H1 (cell line): ENCODE results near the gene INPP4B.

Experiments
- ATF3 ChIP-seq: IDR thresholded peaks from 2 replicates; pipeline ENCODE4 v1.6.1; 2011; ENCODE audit warnings: low read depth, mild to moderate bottlenecking, low read length; ENCODE audit not compliant: insufficient read depth
- CBX8 ChIP-seq: fragments of 300-800, 300-1000 bp; sonication (generic); IDR thresholded peaks from 2 replicates; pipeline ENCODE4 v1.7.1; 2016; ENCODE audit warnings: low read depth, low read length, borderline replicate concordance
- CHD1 ChIP-seq: IDR thresholded peaks from 2 replicates; pipeline ENCODE4 v1.6.1; 2012; ENCODE audit warnings: low read depth, low read length, improper control_type of control experiment
- CTCF ChIP-seq, 3 experiments: IDR thresholded peaks; 1 replicate in 2 of 3; 2 replicates in 1 of 3; pipeline versions ENCODE4 v1.5.1 to v1.6.1; 2011; ENCODE audit warnings: low read length in 3 of 3, mild to moderate bottlenecking in 3 of 3, inconsistent platforms in 2 of 3, low read depth in 1 of 3, moderate library complexity in 1 of 3; ENCODE audit not compliant: insufficient read depth in 1 of 3; ENCODE audit errors: control extremely low read depth in 1 of 3
- EZH2 ChIP-seq: fragments of 200-600 bp; sonication (generic); IDR thresholded peaks from 2 replicates; pipeline ENCODE4 v1.7.1; 2012; ENCODE audit warnings: low read depth, mild to moderate bottlenecking, moderate library complexity, low read length, inconsistent platforms; ENCODE audit not compliant: severe bottlenecking
- KDM5A ChIP-seq: fragments of 200-600 bp; IDR thresholded peaks from 2 replicates; pipeline ENCODE4 v1.7.1; 2012; ENCODE audit warnings: mild to moderate bottlenecking, low read length, inconsistent platforms, mixed read lengths
- POLR2AphosphoS5 ChIP-seq: IDR thresholded peaks from 2 replicates; pipeline ENCODE4 v1.6.1; 2011; ENCODE audit warnings: low read depth, low read length
- SIRT6 ChIP-seq: IDR thresholded peaks from one replicate; pipeline ENCODE4 v1.7.1; 2012; ENCODE audit warnings: low read length, inconsistent platforms
- SIX5 ChIP-seq: IDR thresholded peaks from 2 replicates; pipeline ENCODE4 v1.6.1; 2011; ENCODE audit warnings: mild to moderate bottlenecking, low read depth, low read length
- SP1 ChIP-seq: IDR thresholded peaks from 2 replicates; pipeline ENCODE4 v1.6.1; 2011; ENCODE audit warnings: low read depth, low read length
- TAF1 ChIP-seq: IDR thresholded peaks from 2 replicates; pipeline ENCODE4 v1.6.1; 2011; ENCODE audit warnings: mild to moderate bottlenecking, low read depth, low read length

GRCh38 chr4:142550965-142551364 lies 295.1 kb downstream of the INPP4B start:
- TF ChIP-seq CBX8 (no peak), CTCF (IDR thresholded peaks at IDR 0.05; ENCODE audit: control extremely low read depth in 1 of 3, insufficient read depth in 1 of 3, low read depth in 1 of 3, low read length in 3 of 3) (no peak), ATF3 (no peak), SP1 (no peak), KDM5A (no peak), SIX5 (no peak), EZH2 (no peak), POLR2AphosphoS5 (no peak), CHD1 (no peak), TAF1 (no peak), SIRT6 (no peak)
